ENCODE results near the gene C12orf56. TPM values are rescaled to one million over a fixed set of nuclear protein-coding genes. Genes with fewer than 3 reads are reported as not detected.

The C12orf56 gene
- total RNA-seq, 1 experiment from 2014 or later = not detected

GRCh38 chr12:64440100-64440499, 49.5 kb upstream of the C12orf56 start:
- CTCF ChIA-PET = interaction anchor here (1.0 kb wide), 1 partner anchor 256 kb away, joined by 3 read pairs; no protein-coding TSS in a partner anchor
- peaks cover 57% of the 10 kb centered on the region in 2 experiments for H3K36me3 ChIP-seq (ENCODE audit: control insufficient read depth in 1 of 2, insufficient read depth in 2 of 2, low read length in 2 of 2)
- no peak overlapping the region for H2AFZ ChIP-seq (ENCODE audit: low read depth, low read length, poor library complexity, severe bottlenecking)
- no peak overlapping the region for H3K9ac ChIP-seq (ENCODE audit: low read length)
- no peaks in the 10 kb centered on the region for H3K27me3 ChIP-seq (ENCODE audit: insufficient read depth, low read length)
- intact Hi-C loops (cut with micrococcal nuclease) = no loop called here
- BruUV-seq (replicated peaks) = no TSS peak
- H3K9me2 ChIP-seq (ENCODE audit: insufficient read depth) = no peaks in the 10 kb centered on the region
- POLR2A ChIA-PET = no interaction called here
- H3K79me2 ChIP-seq (ENCODE audit: insufficient read depth, low read length) = peaks cover 4% of the 10 kb centered on the region
- H3K9me3 ChIP-seq (ENCODE audit: control insufficient read depth in 1 of 2, insufficient read depth in 1 of 2, low read depth in 1 of 2, low read length in 2 of 2) = no peaks in the 10 kb centered on the region
- H3K4me2 ChIP-seq (ENCODE audit: low read length) = no peak overlapping the region
- no peak overlapping the region for H3K27ac ChIP-seq (ENCODE audit: low read depth, low read length)
- H3K4me3 ChIP-seq (replicated peaks in 1 of 2; ENCODE audit: low read depth in 1 of 2, low read length in 2 of 2) = no peak overlapping the region
- H3K4me1 ChIP-seq (ENCODE audit: control insufficient read depth in 1 of 2, insufficient read depth in 2 of 2, low read length in 2 of 2) = no peaks in the 10 kb centered on the region
- RAD21 ChIA-PET (ENCODE audit: low non-redundant PET in 1 of 2, low total read pairs in 2 of 2, uncharacterized antibody in 2 of 2, unreplicated experiment in 2 of 2) = no interaction called here
- H4K20me1 ChIP-seq (ENCODE audit: insufficient read depth) = no peaks in the 10 kb centered on the region
- ATAC-seq = no peak
- DNase-seq (ENCODE audit: low read depth, low spot score) = no peak
- TF ChIP-seq RAD21 (IDR thresholded peaks at IDR 0.05; ENCODE audit: low read depth) (no peak), FOSL1 (IDR thresholded peaks at IDR 0.05; ENCODE audit: low read depth) (no peak), POLR2AphosphoS5 (IDR thresholded peaks at IDR 0.05; ENCODE audit: low read depth, low read length) (no peak), ZNF274 (IDR thresholded peaks at IDR 0.05; ENCODE audit: low read depth, low read length) (no peak), EZH2phosphoT487 (IDR thresholded peaks at IDR 0.05; ENCODE audit: borderline replicate concordance) (no peak), TCF7L2 (IDR thresholded peaks at IDR 0.05; ENCODE audit: borderline replicate concordance, extremely low read depth, insufficient read depth, insufficient read length) (no peak), ZFX (IDR thresholded peaks at IDR 0.05) (no peak), REST (IDR thresholded peaks at IDR 0.05; ENCODE audit: low read depth) (no peak)
- TF ChIP-seq, protein P1, sequence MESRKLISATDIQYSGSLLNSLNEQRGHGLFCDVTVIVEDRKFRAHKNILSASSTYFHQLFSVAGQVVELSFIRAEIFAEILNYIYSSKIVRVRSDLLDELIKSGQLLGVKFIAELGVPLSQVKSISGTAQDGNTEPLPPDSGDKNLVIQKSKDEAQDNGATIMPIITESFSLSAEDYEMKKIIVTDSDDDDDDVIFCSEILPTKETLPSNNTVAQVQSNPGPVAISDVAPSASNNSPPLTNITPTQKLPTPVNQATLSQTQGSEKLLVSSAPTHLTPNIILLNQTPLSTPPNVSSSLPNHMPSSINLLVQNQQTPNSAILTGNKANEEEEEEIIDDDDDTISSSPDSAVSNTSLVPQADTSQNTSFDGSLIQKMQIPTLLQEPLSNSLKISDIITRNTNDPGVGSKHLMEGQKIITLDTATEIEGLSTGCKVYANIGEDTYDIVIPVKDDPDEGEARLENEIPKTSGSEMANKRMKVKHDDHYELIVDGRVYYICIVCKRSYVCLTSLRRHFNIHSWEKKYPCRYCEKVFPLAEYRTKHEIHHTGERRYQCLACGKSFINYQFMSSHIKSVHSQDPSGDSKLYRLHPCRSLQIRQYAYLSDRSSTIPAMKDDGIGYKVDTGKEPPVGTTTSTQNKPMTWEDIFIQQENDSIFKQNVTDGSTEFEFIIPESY (IDR thresholded peaks at IDR 0.05; ENCODE audit: extremely low read depth, insufficient replicate concordance, low read length) = no peak
